22Rv1 (cell line): ENCODE measurements around the gene LGI4.

ENCODE experiments used
- H3K27ac ChIP-seq: fragments of 450-650 bp; 2 replicates; pipeline ENCODE4 v1.5.1; 2017
- CTCF ChIP-seq: fragments of 450-650 bp; IDR thresholded peaks from 2 replicates; pipeline ENCODE4 v1.5.1; 2017; ENCODE audit warnings: mild to moderate bottlenecking
- ZFX ChIP-seq: fragments of 450-650 bp; IDR thresholded peaks from 2 replicates; pipeline ENCODE4 v1.6.1; 2017; ENCODE audit warnings: antibody characterized with exemption, borderline replicate concordance

Gene LGI4

GRCh38 chr19:35140207-35140961, 5.5 kb upstream of the LGI4 start:
- no peak overlapping the region for H3K27ac ChIP-seq
- TF ChIP-seq CTCF (no peak), ZFX (no peak)

GRCh38 chr19:35138305-35138892, 3.5 kb upstream of the LGI4 start, which contains the start of gene FXYD1:
Gene FXYD1, plus strand, starts transcription at chr19:35138824. Its CDS starts 1,256 bp downstream, at chr19:35140080.
- no peak within 1 kb of the TSS for H3K27ac ChIP-seq
- no peak for TF ChIP-seq CTCF
- TF ChIP-seq ZFX = no peak

GRCh38 chr19:35136977-35137702, 2.3 kb upstream of the LGI4 start:
- TF ChIP-seq CTCF (no peak), ZFX (no peak)
- no peak overlapping the region for H3K27ac ChIP-seq

DNA sequence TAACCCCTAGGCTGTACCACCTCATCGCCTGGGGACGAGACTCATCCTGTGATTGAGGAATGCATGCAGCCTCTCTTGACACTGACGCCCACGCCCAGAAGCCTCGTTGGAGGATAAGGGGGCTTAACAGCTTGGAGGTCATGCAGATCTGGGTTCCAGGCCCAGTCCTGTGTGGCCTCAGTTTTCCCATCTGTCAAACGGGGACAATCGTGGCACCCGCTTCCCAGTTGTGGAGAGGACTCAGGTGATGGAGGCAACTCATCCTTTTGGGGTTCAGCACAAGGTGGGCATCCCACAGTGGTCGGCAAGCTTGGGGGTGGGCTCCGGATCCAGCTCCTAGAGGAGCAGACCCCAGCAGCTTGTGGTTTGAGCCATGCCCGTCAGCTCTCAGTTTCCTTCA, 1.4 kb upstream of the LGI4 start:
- TF ChIP-seq ZFX (no peak), CTCF (no peak)
- H3K27ac ChIP-seq = no peak overlapping the region

GRCh38 chr19:35135389-35135909, 590 bp upstream of the LGI4 start:
- TF ChIP-seq ZFX = no peak
- TF ChIP-seq CTCF = peak; percentile 89
- H3K27ac ChIP-seq = no peak overlapping the region

GRCh38 chr19:35133826-35134225, 1.0 kb downstream of the LGI4 start:
- TF ChIP-seq ZFX = no peak
- no peak for TF ChIP-seq CTCF
- no peak overlapping the region for H3K27ac ChIP-seq
